ENCODE data around the gene E2F1. TPM values are rescaled to one million over a fixed set of nuclear protein-coding genes. Genes with fewer than 3 reads are reported as not detected.

Gene E2F1
- total and polyA plus RNA-seq, 2 of the 4 experiments (the other 2 are of a cell fraction): 10.9 to 14.0 TPM

- 100% methylated on average over 1 of the region's 10 CpGs; no CpG with 5 or more reads in 1 of the 2 experiments for WGBS, 2 experiments (ENCODE audit: extremely low coverage in 2 of 2, insufficient read length in 1 of 2)
- H4K8ac ChIP-seq (ENCODE audit: low read depth in 2 of 2, low read length in 2 of 2): no peak overlapping the region
- ChIA-PET CTCF (interaction anchor here (0.6 kb wide), 1 partner anchor 1394 kb away, joined by 7 read pairs; no protein-coding TSS in a partner anchor), POLR2A (ENCODE audit: unreplicated experiment) (no interaction called here)
- H3K4me2 ChIP-seq (ENCODE audit: low read depth, low read length): no peak overlapping the region
- H3K9me1 ChIP-seq (ENCODE audit: insufficient read depth, low read length): peaks cover 10% of the 10 kb centered on the region; the same call in 1 of the 2 replicates
- in situ Hi-C loops (cut with MboI; ENCODE audit: low sequenced_read_pairs) (no loop called here), intact Hi-C loops (cut with micrococcal nuclease) (no loop called here), dilution Hi-C loops (cut with HindIII; ENCODE audit: low sequenced_read_pairs, unreplicated experiment) (no loop called here)
- H2BK15ac ChIP-seq (ENCODE audit: low read depth, low read length): no peak overlapping the region
- no peak overlapping the region for H3K14ac ChIP-seq (replicated peaks; ENCODE audit: low read depth, low read length)
- no peak overlapping the region for H3K9ac ChIP-seq (ENCODE audit: low read depth, low read length)
- no TSS peak for BruUV-seq (replicated peaks)
- H3K27me3 ChIP-seq (ENCODE audit: control insufficient read depth, insufficient read depth, low read length): no peaks in the 10 kb centered on the region
- H2BK20ac ChIP-seq (ENCODE audit: low read depth, low read length): no peak overlapping the region
- no peak overlapping the region for H2AK9ac ChIP-seq (replicated peaks; ENCODE audit: low read depth, low read length, poor library complexity)
- H3K27ac ChIP-seq (ENCODE audit: insufficient read depth, low read length): no peak overlapping the region
- H3K9me3 ChIP-seq (ENCODE audit: control insufficient read depth, insufficient read depth, low read length): no peaks in the 10 kb centered on the region
- no peak overlapping the region for H4K5ac ChIP-seq (ENCODE audit: low read depth, low read length)
- no peak overlapping the region for H2BK5ac ChIP-seq (ENCODE audit: low read depth, low read length, poor library complexity, severe bottlenecking)
- H3K4me1 ChIP-seq (ENCODE audit: control insufficient read depth, insufficient read depth, low read length): no peaks in the 10 kb centered on the region
- no peak overlapping the region for H4K91ac ChIP-seq (ENCODE audit: insufficient read depth, low read depth, low read length)
- no peak overlapping the region for H3K4me3 ChIP-seq (ENCODE audit: insufficient read depth, low read depth, low read length)
- H3K79me1 ChIP-seq (ENCODE audit: low read depth in 1 of 2, low read length in 2 of 2): peaks cover 0 to 2% of the 10 kb centered on the region in 2 experiments; a peak in 1 of 4 replicates
- ATAC-seq (ENCODE audit: low read depth): no peak
- no peaks in the 10 kb centered on the region for H4K20me1 ChIP-seq (ENCODE audit: insufficient read depth, low read length)
- no peak overlapping the region for H2AK5ac ChIP-seq (ENCODE audit: low read depth, low read length)
- no peak overlapping the region for H3K4ac ChIP-seq (ENCODE audit: low read depth, low read length)
- no peak overlapping the region for H3K56ac ChIP-seq (ENCODE audit: extremely low read depth, insufficient read depth, low read length)
- no peak overlapping the region for H2BK120ac ChIP-seq (ENCODE audit: low read depth, low read length)
- H3K18ac ChIP-seq (ENCODE audit: low read depth, low read length): no peak overlapping the region
- peaks cover 5% of the 10 kb centered on the region; the same call in 1 of the 2 replicates for H3K36me3 ChIP-seq (ENCODE audit: control insufficient read depth, insufficient read depth, low read length)
- no peak overlapping the region for H3K23ac ChIP-seq (ENCODE audit: low read depth, low read length)
- TF ChIP-seq POLR2A (IDR thresholded peaks at IDR 0.05; ENCODE audit: low read depth, low read length) (no peak), USF2 (IDR thresholded peaks at IDR 0.05; ENCODE audit: low read depth, low read length) (no peak), ELK1 (IDR thresholded peaks at IDR 0.05; ENCODE audit: borderline replicate concordance, low read depth, low read length) (no peak), BHLHE40 (IDR thresholded peaks at IDR 0.05; ENCODE audit: low read depth, low read length) (no peak), NFE2L2 (IDR thresholded peaks at IDR 0.05; ENCODE audit: low read depth, low read length) (no peak), FOS (IDR thresholded peaks at IDR 0.05; ENCODE audit: low read depth, low read length) (no peak)
- no peak for DNase-seq
- H2AFZ ChIP-seq (replicated peaks; ENCODE audit: low read length, poor library complexity): no peak overlapping the region
These were observed 27.7 kb upstream of the E2F1 start for GRCh38 chr20:33713865-33714367.
